GM12878 (cell line): ENCODE data around the gene N4BP2. TPM values are rescaled to one million over a fixed set of nuclear protein-coding genes. Genes with fewer than 3 reads are reported as not detected.

Experiments used
- BRCA1 ChIP-seq: IDR thresholded peaks from 2 replicates; pipeline ENCODE4 v1.6.1; 2011; ENCODE audit warnings: low read depth, low read length, improper control_type of control experiment
- CHD4 ChIP-seq: fragments of 200-600 bp; sonication (generic); IDR thresholded peaks from 2 replicates; pipeline ENCODE4 v1.6.1; 2016; ENCODE audit warnings: mild to moderate bottlenecking
- GATAD2B ChIP-seq: fragments of 450-650 bp; conservative IDR thresholded peaks from 2 replicates; pipeline ENCODE4 v1.6.1; 2017; ENCODE audit warnings: low read depth, mild to moderate bottlenecking, moderate library complexity
- MYB ChIP-seq: fragments of 150-350 bp; IDR thresholded peaks from 2 replicates; pipeline ENCODE4 v1.6.1; 2014; ENCODE audit warnings: mild to moderate bottlenecking, low read depth, low read length, borderline replicate concordance
- NFXL1 ChIP-seq: fragments of 450-650 bp; IDR thresholded peaks from 2 replicates; pipeline ENCODE4 v1.6.1; 2017; ENCODE audit warnings: antibody characterized with exemption, mild to moderate bottlenecking, borderline replicate concordance
- PAX5 ChIP-seq: IDR thresholded peaks from 2 replicates; pipeline ENCODE4 v1.6.1; 2011; ENCODE audit warnings: low read depth, low read length, borderline replicate concordance
- PML ChIP-seq: IDR thresholded peaks from 2 replicates; pipeline ENCODE4 v1.6.1; 2012; ENCODE audit warnings: low read length, inconsistent platforms
- POU2F2 ChIP-seq: IDR thresholded peaks from 3 replicates; pipeline ENCODE4 v1.6.1; 2011; ENCODE audit warnings: low read depth, mild to moderate bottlenecking, low read length, borderline replicate concordance
- SMAD1 ChIP-seq: fragments of 450-650 bp; IDR thresholded peaks from 2 replicates; pipeline ENCODE4 v1.6.1; 2018; ENCODE audit warnings: mild to moderate bottlenecking, low read depth; ENCODE audit not compliant: partially characterized antibody
- SRF ChIP-seq, 2 experiments: IDR thresholded peaks; 2 replicates each; pipeline ENCODE4 v1.6.1; 2011; ENCODE audit warnings: low read depth in 2 of 2, low read length in 2 of 2, mild to moderate bottlenecking in 1 of 2, moderate library complexity in 1 of 2
- SUZ12 ChIP-seq: fragments of 200-600 bp; sonication (generic); IDR thresholded peaks from one replicate; pipeline ENCODE4 v1.6.1; 2018; ENCODE audit warnings: antibody characterized with exemption, mild to moderate bottlenecking; ENCODE audit not compliant: unreplicated experiment
- polyA plus RNA-seq, 11 experiments: library from polyadenylated mRNA; depleted of rRNA in 4 of 11; unstranded in 6 of 11; stranded (reverse) in 5 of 11; fragments of >200 nt; fragmentation: Nextera tagmentation in 4 of 11; fragmentation: Illumina TruSeq in 1 of 11; extraction: Ambion mirVana in 4 of 11; extraction: Trizol in 1 of 11; gene quantifications; 1 replicate in 1 of 11; 2 replicates in 10 of 11; pipeline versions ENCODE4 v1.2.1 to v1.2.3, GENCODE V29; 2011 to 2016; ENCODE audit warnings: inconsistent platforms in 2 of 11, missing spikeins in 2 of 11, low read depth in 1 of 11
- total RNA-seq, 4 experiments: library from RNA; depleted of rRNA in 3 of 4; stranded (reverse); fragments of >200 nt in 3 of 4; fragmentation: Illumina TruSeq in 1 of 4; extraction: Trizol in 1 of 4; gene quantifications; 2 replicates each; pipeline versions ENCODE4 v1.2.1 to v1.2.3, GENCODE V29; 2013 to 2021
- TF ChIP-seq, protein P1 (sequence below): fragments of 450-650 bp; conservative IDR thresholded peaks from 2 replicates; pipeline ENCODE4 v1.6.1; 2017; ENCODE audit warnings: mild to moderate bottlenecking, moderate library complexity
- TF ChIP-seq, protein P2 (sequence below): fragments of 450-650 bp; IDR thresholded peaks from 2 replicates; pipeline ENCODE4 v1.6.1; 2018; ENCODE audit warnings: borderline replicate concordance, mild to moderate bottlenecking; ENCODE audit not compliant: partially characterized antibody
- TF ChIP-seq, protein P3 (sequence below), 3 experiments: IDR thresholded peaks in 2 of 3; conservative IDR thresholded peaks in 1 of 3; 2 replicates each; pipeline ENCODE4 v1.5.1; 2011; ENCODE audit warnings: low read depth in 3 of 3, low read length in 3 of 3, mild to moderate bottlenecking in 3 of 3, control low read depth in 2 of 3, moderate library complexity in 2 of 3, inconsistent platforms in 1 of 3, mixed read lengths in 1 of 3; ENCODE audit not compliant: control insufficient read depth in 2 of 3, insufficient read depth in 1 of 3; ENCODE audit errors: extremely low read depth in 1 of 3
- TF ChIP-seq, protein P4 (sequence below): IDR thresholded peaks from 2 replicates; pipeline ENCODE4 v1.6.1; 2011; ENCODE audit warnings: borderline replicate concordance, low read depth, mild to moderate bottlenecking, moderate library complexity, low read length; ENCODE audit not compliant: insufficient read depth, poor library complexity, severe bottlenecking

N4BP2 gene
- total and polyA plus RNA-seq, 10 of the 15 experiments (the other 5 are each of a cell fraction or from before 2014, with no cell fraction given): 2.3 to 18.7 (median 10.0) TPM

DNA sequence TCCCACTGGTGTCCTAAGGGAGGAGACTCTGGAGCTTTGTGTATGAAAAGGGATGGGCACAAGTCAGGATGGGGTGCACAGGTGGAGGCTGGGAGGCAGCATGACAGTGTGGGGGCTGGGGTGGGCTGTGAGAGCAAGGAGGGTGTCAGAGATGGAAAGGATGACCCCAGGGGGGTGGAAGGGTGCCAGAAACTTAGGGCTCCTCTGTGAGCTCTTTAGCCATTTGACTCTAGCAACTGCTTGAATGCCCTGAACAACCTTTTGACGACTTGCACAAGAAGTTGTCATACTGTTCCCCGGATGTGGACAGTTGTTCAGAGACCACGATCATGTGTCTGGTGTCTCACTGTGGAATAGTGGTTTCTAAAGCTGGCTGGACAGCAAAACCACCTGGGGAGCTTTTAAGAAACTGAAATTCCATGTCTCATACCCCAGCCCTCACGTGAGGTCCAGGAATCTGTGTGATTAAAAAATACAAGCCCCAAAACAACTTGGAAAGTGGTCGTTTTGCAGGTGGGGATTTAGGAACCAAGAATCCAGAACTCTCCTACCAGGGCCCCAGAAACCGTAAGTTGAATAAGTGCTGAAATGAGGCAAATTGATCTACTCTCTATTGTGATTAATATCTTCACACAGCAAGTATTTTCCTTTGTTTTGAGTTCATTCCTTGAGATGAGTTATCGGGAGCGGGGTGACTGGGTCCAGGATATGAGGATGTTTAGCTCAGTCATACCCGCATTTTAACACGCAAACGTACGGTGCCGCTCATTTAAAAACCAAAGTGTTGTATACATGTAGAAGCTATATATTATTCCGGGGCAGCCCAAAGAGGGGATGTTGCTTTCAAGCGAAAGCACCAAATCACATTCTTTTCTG lies 143.6 kb downstream of the N4BP2 start (continued):
- TF ChIP-seq, protein P1, sequence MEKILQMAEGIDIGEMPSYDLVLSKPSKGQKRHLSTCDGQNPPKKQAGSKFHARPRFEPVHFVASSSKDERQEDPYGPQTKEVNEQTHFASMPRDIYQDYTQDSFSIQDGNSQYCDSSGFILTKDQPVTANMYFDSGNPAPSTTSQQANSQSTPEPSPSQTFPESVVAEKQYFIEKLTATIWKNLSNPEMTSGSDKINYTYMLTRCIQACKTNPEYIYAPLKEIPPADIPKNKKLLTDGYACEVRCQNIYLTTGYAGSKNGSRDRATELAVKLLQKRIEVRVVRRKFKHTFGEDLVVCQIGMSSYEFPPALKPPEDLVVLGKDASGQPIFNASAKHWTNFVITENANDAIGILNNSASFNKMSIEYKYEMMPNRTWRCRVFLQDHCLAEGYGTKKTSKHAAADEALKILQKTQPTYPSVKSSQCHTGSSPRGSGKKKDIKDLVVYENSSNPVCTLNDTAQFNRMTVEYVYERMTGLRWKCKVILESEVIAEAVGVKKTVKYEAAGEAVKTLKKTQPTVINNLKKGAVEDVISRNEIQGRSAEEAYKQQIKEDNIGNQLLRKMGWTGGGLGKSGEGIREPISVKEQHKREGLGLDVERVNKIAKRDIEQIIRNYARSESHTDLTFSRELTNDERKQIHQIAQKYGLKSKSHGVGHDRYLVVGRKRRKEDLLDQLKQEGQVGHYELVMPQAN: peak; percentile 57
- TF ChIP-seq PAX5 (peak; percentile 80), SRF (IDR thresholded peaks at IDR 0.05; ENCODE audit: low read depth in 2 of 2, low read length in 2 of 2) (no peak), NFXL1 (no peak), GATAD2B (0 out of 2 replicates have a peak, but pooled peaks have one; percentile 33), BRCA1 (0 out of 2 replicates have a peak, but pooled peaks have one; percentile 17), PML (no peak), POU2F2 (peak; percentile 90; the same call in 2 of the 3 replicates), MYB (no peak), SUZ12 (no peak), SMAD1 (peak; percentile 95), CHD4 (no peak)
- TF ChIP-seq, protein P2, sequence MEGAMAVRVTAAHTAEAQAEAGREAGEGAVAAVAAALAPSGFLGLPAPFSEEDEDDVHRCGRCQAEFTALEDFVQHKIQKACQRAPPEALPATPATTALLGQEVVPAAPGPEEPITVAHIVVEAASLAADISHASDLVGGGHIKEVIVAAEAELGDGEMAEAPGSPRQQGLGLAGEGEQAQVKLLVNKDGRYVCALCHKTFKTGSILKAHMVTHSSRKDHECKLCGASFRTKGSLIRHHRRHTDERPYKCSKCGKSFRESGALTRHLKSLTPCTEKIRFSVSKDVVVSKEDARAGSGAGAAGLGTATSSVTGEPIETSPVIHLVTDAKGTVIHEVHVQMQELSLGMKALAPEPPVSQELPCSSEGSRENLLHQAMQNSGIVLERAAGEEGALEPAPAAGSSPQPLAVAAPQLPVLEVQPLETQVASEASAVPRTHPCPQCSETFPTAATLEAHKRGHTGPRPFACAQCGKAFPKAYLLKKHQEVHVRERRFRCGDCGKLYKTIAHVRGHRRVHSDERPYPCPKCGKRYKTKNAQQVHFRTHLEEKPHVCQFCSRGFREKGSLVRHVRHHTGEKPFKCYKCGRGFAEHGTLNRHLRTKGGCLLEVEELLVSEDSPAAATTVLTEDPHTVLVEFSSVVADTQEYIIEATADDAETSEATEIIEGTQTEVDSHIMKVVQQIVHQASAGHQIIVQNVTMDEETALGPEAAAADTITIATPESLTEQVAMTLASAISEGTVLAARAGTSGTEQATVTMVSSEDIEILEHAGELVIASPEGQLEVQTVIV: no peak
- TF ChIP-seq, protein P3, sequence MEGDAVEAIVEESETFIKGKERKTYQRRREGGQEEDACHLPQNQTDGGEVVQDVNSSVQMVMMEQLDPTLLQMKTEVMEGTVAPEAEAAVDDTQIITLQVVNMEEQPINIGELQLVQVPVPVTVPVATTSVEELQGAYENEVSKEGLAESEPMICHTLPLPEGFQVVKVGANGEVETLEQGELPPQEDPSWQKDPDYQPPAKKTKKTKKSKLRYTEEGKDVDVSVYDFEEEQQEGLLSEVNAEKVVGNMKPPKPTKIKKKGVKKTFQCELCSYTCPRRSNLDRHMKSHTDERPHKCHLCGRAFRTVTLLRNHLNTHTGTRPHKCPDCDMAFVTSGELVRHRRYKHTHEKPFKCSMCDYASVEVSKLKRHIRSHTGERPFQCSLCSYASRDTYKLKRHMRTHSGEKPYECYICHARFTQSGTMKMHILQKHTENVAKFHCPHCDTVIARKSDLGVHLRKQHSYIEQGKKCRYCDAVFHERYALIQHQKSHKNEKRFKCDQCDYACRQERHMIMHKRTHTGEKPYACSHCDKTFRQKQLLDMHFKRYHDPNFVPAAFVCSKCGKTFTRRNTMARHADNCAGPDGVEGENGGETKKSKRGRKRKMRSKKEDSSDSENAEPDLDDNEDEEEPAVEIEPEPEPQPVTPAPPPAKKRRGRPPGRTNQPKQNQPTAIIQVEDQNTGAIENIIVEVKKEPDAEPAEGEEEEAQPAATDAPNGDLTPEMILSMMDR (IDR thresholded peaks at IDR 0.05 in 2 of 3, conservative IDR thresholded peaks at IDR 0.05 in 1 of 3; ENCODE audit: control insufficient read depth in 2 of 3, extremely low read depth in 1 of 3, insufficient read depth in 1 of 3, low read depth in 3 of 3, low read length in 3 of 3): no peak
- TF ChIP-seq, protein P4, sequence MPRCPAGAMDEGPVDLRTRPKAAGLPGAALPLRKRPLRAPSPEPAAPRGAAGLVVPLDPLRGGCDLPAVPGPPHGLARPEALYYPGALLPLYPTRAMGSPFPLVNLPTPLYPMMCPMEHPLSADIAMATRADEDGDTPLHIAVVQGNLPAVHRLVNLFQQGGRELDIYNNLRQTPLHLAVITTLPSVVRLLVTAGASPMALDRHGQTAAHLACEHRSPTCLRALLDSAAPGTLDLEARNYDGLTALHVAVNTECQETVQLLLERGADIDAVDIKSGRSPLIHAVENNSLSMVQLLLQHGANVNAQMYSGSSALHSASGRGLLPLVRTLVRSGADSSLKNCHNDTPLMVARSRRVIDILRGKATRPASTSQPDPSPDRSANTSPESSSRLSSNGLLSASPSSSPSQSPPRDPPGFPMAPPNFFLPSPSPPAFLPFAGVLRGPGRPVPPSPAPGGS: peak; percentile 71
